Smooth muscle cell (in vitro differentiated cells): ENCODE results near the gene CLTA. TPM values are rescaled to one million over a fixed set of nuclear protein-coding genes. Genes with fewer than 3 reads are reported as not detected.

Experiments used
- DNase-seq: peaks from one replicate; lab custom pipeline; 2025; ENCODE audit not compliant: unreplicated experiment; lab: John Stamatoyannopoulos, UW
- H2AFZ ChIP-seq: fragments of 200-600 bp; sonication (generic); 2 replicates; pipeline ENCODE4 v1.6.0; 2016; ENCODE audit warnings: antibody characterized with exemption, low read depth, mild to moderate bottlenecking
- H3F3A ChIP-seq: fragments of 200-600 bp; sonication (generic); 2 replicates; pipeline ENCODE4 v1.6.0; 2017; ENCODE audit warnings: antibody characterized with exemption, low read depth
- H3K27ac ChIP-seq: fragments of 200-600 bp; sonication (generic); 2 replicates; pipeline ENCODE4 v1.5.1; 2016; ENCODE audit warnings: low read depth, mild to moderate bottlenecking
- H3K27me3 ChIP-seq: fragments of 200-600 bp; sonication (generic); 2 replicates; pipeline ENCODE4 v1.6.1; 2016; ENCODE audit warnings: low read depth, mild to moderate bottlenecking
- H3K36me3 ChIP-seq: fragments of 200-600 bp; sonication (generic); 2 replicates; pipeline ENCODE4 v1.5.1; 2016; ENCODE audit warnings: low read depth
- H3K4me1 ChIP-seq: fragments of 200-600 bp; sonication (generic); 2 replicates; pipeline ENCODE4 v1.5.1; 2016; ENCODE audit warnings: low read depth
- H3K4me2 ChIP-seq: fragments of 200-600 bp; sonication (generic); 2 replicates; pipeline ENCODE4 v1.6.0; 2016; ENCODE audit warnings: mild to moderate bottlenecking
- H3K4me3 ChIP-seq: fragments of 200-600 bp; sonication (generic); 2 replicates; pipeline ENCODE4 v1.5.1; 2016; ENCODE audit warnings: mild to moderate bottlenecking
- H3K79me2 ChIP-seq: fragments of 200-600 bp; sonication (generic); 2 replicates; pipeline ENCODE4 v1.6.0; 2016; ENCODE audit warnings: low read depth, mild to moderate bottlenecking
- H3K9ac ChIP-seq: fragments of 200-600 bp; sonication (generic); 2 replicates; pipeline ENCODE4 v1.6.0; 2016; ENCODE audit warnings: low read depth
- H3K9me3 ChIP-seq: fragments of 200-600 bp; sonication (generic); replicated peaks from 2 replicates; pipeline ENCODE4 v1.5.1; 2016; ENCODE audit warnings: low read depth
- H4K20me1 ChIP-seq: fragments of 200-600 bp; sonication (generic); 2 replicates; pipeline ENCODE4 v1.6.0; 2016; ENCODE audit warnings: low read depth
- WGBS: methylation state at CpG from one replicate; pipeline ENCODE4 v1.1.7; 2016; ENCODE audit warnings: low lambda C conversion rate; 5-methylcytosine and 5-hydroxymethylcytosine counted together
- polyA plus RNA-seq: library from polyadenylated mRNA; unstranded; fragments of >200 nt; fragmentation: Nextera tagmentation; extraction: Ambion mirVana; gene quantifications from 2 replicates; pipeline ENCODE4 v1.2.1, GENCODE V29; 2016
- total RNA-seq: library from RNA; depleted of rRNA; stranded (reverse); fragments of >200 nt; gene quantifications from 2 replicates; pipeline ENCODE4 v1.2.3, GENCODE V29; 2014
- TF ChIP-seq, protein P1 (sequence below): fragments of 200-600 bp; sonication (generic); IDR thresholded peaks from 2 replicates; pipeline ENCODE4 v1.5.1; 2017; ENCODE audit warnings: borderline replicate concordance, mild to moderate bottlenecking, antibody characterized with exemption; ENCODE audit not compliant: insufficient read depth, poor library complexity, severe bottlenecking

The CLTA gene
- total and polyA plus RNA-seq, 2 experiments from 2014 or later = 206 to 226 TPM

GRCh38 chr9:36258996-36259533 is 68.3 kb downstream of the CLTA start:
- no peaks in the 10 kb centered on the region for H3K4me1 ChIP-seq
- peak overlapping the region; percentile 40 for H2AFZ ChIP-seq
- 82% methylated on average over 7 of the region's 7 CpGs for WGBS
- DNase-seq = no peak
- H3K4me3 ChIP-seq = peak overlapping the region; percentile 92
- H3F3A ChIP-seq = no peaks in the 10 kb centered on the region
- H3K79me2 ChIP-seq = peaks cover 31% of the 10 kb centered on the region
- H3K36me3 ChIP-seq = no peaks in the 10 kb centered on the region
- no peaks in the 10 kb centered on the region for H3K9me3 ChIP-seq
- TF ChIP-seq, protein P1, sequence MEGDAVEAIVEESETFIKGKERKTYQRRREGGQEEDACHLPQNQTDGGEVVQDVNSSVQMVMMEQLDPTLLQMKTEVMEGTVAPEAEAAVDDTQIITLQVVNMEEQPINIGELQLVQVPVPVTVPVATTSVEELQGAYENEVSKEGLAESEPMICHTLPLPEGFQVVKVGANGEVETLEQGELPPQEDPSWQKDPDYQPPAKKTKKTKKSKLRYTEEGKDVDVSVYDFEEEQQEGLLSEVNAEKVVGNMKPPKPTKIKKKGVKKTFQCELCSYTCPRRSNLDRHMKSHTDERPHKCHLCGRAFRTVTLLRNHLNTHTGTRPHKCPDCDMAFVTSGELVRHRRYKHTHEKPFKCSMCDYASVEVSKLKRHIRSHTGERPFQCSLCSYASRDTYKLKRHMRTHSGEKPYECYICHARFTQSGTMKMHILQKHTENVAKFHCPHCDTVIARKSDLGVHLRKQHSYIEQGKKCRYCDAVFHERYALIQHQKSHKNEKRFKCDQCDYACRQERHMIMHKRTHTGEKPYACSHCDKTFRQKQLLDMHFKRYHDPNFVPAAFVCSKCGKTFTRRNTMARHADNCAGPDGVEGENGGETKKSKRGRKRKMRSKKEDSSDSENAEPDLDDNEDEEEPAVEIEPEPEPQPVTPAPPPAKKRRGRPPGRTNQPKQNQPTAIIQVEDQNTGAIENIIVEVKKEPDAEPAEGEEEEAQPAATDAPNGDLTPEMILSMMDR = no peak
- H3K9ac ChIP-seq = peak overlapping the region; percentile 15
- H3K27me3 ChIP-seq = no peaks in the 10 kb centered on the region
- H3K4me2 ChIP-seq = peak overlapping the region; percentile 86
- H4K20me1 ChIP-seq = peaks cover 8% of the 10 kb centered on the region
- H3K27ac ChIP-seq = peak overlapping the region; percentile 76

Other genes with a start within 250 kb of the CLTA start
- gene OR2S2, start 232.8 kb upstream of the CLTA start, total RNA-seq = 0.13 TPM in 1 of 2 replicates, not detected in the other
- gene OR2S2, start 232.8 kb upstream of the CLTA start, polyA plus RNA-seq = 0.21 TPM in 1 of 2 replicates, not detected in the other
- gene RECK, start 154.0 kb upstream of the CLTA start, total RNA-seq = 42.9 and 46.5 TPM in 2 replicates
- gene RECK, start 154.0 kb upstream of the CLTA start, polyA plus RNA-seq = 36.5 and 50.0 TPM in 2 replicates
- gene GLIPR2, start 54.2 kb upstream of the CLTA start, total RNA-seq = 30.7 and 35.8 TPM in 2 replicates
- 91.1 and 121 TPM in 2 replicates for gene GLIPR2, start 54.2 kb upstream of the CLTA start, polyA plus RNA-seq
- gene CCIN, start 21.5 kb upstream of the CLTA start, total RNA-seq = 0.31 TPM in 1 of 2 replicates, not detected in the other
- 0.14 and 1.3 TPM in 2 replicates for gene CCIN, start 21.5 kb upstream of the CLTA start, polyA plus RNA-seq
- gene GNE, start 67.5 kb downstream of the CLTA start, total RNA-seq = 20.8 and 28.0 TPM in 2 replicates
- 7.0 and 7.8 TPM in 2 replicates for gene GNE, start 67.5 kb downstream of the CLTA start, polyA plus RNA-seq
- gene RNF38, start 209.3 kb downstream of the CLTA start, total RNA-seq = 25.3 and 27.5 TPM in 2 replicates
- gene RNF38, start 209.3 kb downstream of the CLTA start, polyA plus RNA-seq = 10.1 and 11.3 TPM in 2 replicates